Fibroblast of the conjunctiva (primary cell): ENCODE data around the gene PAPPA.
A peak's percentile ranks its signal among the peaks of the same experiment; 100 is the strongest.

ENCODE experiments used
- DNase-seq: peaks from one replicate; pipeline ENCODE4 v3.0.0-alpha.2; 2010; ENCODE audit warnings: low read depth

Gene PAPPA

DNA sequence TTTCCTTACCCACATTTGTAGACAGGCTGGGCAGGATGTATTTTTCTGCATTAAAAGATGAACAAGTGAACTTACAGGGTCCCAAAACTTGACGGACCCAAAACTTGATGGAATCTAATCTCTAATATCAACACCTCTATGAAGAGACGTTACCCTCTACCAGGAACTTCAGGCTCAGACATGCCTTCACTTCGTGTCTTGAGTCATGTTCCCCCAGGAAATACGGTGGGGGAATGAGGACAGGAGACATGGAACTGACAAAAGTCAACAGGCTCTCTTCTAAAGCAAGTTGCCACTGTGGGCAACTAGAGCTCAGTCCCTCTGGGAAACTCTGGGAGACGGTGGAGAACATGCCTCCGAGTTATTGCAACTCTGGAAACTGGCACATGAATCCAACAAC, 196.1 kb downstream of the PAPPA start:
- DNase-seq = no peak

DNA sequence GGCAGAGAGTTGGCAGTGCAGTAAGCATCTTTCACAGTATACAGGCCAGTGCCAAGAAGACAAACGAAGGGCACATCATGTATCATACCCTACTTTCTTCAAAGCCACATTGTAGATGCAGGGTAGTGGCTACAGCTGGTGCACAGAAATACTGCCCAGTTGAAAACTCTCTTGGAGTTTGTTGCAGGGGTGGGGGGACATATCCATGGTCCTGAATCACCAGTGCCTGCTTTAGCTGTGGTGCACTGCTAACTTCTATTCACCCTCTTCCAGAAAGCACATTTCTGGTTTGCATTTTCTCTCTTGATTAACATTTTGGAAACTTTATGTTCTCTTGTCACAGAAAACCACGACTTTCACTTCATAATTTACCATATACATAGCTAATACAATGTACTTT, 196.6 kb downstream of the PAPPA start:
- DNase-seq = no peak

DNA sequence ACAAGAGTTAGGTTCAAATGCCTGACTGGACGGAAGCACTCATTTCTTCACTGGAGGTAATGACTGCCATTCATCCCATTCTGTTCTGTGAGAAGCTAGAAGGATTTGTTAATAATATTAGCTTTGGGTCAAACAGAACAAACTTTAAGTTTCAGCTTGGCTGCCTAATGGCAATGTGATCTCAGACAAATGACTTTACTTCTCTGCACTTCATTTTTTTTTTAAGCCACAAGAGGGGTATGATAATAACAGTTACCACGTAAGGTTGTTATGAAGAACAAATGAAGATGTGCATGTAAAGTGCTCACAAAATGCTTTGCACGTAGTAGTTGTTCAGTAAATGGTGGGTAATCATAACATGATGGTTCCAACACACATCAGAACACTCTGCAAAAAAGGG, 199.4 kb downstream of the PAPPA start:
- DNase-seq = no peak

DNA sequence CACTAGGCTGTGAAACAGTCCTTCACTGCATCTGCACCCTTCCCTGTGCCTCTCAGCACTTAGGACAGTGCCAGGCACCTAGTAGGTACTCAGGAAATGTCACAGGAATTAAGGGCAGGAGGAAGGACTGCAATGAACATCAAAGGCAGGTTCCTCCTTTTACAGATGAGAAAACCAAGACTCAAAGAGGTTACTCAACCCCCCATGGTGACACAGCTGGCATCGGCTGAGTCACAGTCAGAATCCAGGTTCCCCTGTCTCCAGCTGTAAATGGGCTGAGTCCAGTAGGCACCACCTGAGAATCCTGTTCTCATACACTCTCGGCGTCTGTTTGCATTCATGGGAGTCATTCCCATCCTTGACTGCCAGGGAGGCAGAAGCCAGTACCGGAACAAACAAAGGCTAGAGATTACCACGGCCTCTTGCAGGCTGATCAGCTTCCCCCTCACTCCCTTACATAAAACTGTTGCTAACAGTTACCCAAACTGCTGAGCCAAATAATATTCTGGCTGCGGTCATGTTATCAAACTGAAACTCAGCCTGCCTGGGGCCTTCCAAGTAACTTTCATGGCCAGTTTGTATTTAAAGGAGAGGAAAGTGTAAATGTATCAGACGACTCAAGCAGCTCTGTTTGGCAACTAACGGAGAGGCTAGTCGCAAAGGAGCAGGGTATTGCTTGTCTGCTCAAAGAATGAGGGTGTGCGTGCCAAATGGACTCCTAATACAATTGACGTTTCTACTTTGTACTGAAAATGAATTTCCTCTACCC, 201.7 kb downstream of the PAPPA start:
- peak; percentile 36 for DNase-seq

DNA sequence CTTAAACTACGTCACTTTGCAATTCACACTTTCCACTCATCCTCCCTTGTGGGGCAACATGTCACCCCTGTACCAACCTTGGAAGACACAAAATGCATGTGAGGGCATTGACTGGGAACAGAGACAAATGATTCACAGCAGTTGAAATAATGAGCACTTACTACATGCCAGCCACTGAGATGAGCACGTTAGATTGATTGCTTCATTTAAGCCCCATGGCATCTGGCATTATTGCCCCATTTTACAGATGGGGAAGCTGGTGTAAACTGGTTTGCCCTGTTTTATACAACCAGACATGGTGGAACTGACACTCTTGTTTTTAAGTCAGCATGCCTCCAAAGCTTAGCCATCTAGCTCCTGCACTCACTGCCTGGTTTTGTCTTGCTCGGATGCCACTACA, 204.7 kb downstream of the PAPPA start:
- DNase-seq = no peak

DNA sequence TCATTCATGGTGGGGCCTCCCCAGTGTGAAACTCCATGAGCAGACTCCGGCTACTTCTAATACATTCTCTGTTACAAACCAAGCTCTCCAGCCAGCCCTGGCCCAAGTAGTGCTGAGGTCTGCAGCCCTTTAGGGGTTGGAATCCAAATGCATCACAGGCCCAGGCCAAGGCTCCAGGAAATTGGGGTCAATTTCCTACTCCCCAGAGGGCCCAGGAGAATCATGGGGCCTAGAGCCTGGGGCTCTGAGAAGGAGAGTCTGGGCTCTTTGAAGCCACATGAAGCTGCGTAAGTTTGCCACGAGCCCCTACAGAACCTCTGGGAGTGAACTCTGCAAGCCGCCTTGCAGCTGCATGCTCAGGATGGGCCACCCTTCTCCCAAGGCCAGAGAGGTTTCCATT, 206.4 kb downstream of the PAPPA start:
- no peak for DNase-seq

DNA sequence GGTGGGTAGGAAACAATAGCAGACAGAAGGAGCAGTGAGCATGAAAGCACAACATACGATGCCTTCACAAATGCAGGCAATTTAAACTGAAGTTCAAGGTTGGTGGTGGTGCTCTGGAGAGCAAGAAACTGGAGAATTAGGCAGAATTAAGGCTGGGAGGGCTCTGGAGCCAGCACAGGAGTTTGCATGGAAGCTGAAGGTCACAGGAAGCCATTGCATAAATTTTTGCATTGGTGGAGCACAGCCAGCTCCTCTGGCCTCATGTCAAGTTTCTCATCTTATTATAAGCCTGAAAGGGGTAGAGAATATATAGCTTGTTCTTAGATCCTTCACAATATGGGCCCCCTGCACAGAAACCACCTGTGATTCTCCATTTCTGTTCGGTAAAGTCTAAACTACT, 207.4 kb downstream of the PAPPA start:
- no peak for DNase-seq

DNA sequence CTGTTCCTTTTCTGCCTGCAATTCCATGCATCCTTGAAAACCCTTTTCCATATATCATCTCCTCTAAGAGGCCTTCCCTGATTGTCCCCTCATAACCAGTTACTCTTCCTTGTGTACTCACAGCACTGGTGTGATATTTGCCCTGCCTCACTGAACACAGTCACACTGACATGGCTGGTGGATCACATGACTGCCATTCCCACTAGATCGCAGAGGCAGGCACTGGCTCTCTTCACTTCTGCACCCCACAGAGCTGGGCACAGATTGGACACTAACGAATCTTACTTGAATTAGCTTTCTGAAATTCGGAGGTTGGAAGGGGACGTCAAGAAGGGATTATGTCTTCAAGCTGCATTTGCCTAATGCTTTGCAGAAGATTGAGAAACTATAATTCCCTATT, 208.0 kb downstream of the PAPPA start:
- DNase-seq = no peak

DNA sequence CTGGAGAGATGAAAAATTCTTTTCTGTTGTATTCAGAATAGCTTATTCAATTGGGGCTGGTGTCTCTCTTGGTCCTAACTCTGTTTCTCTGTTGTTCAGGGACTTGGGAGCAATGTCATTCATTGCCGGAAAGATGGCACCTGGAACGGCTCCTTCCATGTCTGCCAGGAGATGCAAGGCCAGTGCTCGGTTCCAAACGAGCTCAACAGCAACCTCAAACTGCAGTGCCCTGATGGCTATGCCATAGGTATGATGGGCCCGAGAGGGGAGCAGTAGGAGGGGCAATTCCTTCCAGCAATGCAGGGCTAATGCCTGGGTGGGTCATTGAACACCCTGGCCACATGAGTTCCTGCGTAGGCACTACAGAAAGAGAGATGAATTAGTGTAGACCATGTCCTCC, 208.9 kb downstream of the PAPPA start:
- no peak for DNase-seq

DNA sequence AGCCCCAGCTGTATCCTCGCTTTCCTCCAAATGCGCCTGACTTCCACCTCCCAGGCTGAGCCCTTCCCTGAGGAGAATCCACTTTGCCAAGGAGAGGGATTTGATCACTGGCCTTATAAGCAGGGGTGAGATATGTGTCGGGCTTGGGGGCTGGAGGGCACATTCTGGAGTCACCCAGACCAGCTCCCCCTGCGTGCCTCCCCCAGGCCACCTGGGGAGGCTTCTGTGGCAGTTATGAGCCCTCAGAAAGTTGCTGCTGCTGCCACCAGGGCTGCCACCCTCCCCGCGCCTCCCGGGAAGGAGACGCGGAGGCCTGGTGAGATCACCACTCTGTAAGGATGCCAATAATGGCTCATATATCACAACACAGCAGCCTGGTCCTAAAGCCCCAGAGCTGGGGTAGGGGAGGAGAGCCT, 211.5 kb downstream of the PAPPA start:
- peak; percentile 45 for DNase-seq

DNA sequence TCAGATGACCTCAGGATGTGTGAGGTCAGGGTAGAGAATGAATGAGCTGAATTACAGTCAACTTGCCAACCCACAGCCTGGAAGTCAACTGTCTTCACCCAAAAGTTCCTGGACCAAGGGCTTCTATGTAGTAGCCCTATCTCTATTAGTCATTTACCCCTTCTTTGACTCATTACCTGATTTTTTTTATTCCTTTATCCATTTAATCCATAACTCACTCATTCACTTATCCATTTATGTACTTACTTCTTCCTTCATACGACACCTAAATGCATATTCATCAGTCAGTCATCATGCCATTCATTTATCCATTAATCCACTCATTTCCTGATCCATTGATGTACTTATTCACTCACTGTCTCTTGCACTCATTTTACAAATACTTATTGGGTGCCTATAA, 212.7 kb downstream of the PAPPA start:
- DNase-seq = no peak

DNA sequence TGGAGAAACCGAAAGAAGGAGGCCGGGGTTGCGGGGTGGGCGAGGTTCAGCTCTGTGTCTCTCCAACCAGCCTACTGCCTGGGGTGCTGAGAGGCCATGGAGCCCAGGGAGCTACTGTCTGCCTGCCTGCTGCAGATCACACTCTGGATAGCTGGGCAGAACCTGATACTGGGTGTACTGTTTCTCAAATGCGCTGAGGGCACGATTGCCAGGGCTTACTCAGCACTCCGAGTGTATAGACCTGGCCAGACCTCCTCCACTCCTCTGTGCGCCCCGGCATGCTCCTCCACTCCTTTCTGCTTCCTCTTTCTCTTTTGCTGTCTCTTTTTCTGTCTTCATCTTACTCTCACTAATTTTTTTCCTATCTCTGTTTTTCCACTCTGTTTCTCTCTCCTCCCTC, 215.1 kb downstream of the PAPPA start:
- no peak for DNase-seq

DNA sequence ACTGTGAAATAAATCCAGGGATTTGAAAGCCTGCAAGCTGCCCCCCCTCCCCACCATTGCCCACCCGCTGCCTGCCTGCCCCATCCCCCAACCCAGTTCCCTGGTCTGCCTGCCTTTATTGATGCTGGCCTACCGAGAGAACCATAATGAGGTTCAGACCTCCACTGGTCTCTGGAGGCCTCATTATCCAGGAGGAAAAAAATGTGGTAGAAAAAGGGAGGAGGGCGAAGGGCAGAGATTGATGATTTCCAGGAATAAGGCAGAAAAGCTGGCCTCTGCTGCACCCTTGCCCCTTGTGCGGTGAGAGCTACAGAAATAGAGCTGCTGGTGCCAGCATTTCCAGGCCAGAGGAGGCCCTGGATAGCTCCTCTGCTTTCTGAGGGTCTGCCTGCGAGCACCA, 216.1 kb downstream of the PAPPA start:
- DNase-seq = no peak

DNA sequence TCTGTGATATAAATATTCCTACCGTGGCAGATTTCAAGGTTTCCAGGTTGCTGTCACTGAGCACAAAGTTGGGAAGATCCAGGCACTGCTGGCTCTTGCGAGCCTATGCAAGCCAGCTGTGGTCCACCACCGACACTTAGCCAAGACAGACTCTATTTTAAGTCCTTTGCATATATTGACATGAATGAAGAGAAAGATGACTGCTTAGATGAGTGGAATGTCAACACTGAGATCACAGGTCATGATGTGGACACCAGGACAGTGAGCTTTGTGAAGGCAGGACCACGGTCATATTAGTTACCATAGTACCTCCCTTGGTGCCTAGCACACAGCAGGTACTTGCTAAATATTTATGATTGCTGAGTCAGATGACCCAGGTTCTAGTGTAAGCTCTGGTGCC, 217.0 kb downstream of the PAPPA start:
- no peak for DNase-seq

DNA sequence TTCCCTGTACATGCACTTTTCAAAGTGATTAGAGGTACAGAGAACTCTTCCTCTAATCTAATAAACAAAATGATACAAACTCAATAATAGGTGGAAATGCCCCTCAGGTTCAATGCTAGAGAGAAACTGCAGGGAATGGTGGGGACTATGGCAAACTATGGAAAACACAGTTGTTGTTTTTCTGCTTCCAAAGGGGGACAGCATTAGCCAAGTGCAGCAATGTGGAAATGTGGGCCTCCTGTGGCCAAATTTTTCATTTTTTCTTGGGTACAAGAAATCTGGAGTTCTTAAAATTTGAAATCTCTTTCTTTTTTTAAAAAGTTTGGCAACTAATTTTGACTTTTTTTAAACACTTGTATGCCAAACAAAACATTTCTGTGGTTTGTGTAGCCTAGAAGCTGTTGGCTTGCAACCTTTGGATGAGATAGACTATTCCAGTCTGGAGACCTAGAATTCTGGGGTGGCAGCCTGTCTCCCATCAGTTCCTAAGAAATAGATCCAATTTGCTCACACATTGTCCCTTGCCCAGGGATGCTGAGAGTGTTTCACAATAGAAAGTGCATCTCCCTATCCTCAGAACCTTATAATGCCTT, 218.6 kb downstream of the PAPPA start:
- no peak for DNase-seq

DNA sequence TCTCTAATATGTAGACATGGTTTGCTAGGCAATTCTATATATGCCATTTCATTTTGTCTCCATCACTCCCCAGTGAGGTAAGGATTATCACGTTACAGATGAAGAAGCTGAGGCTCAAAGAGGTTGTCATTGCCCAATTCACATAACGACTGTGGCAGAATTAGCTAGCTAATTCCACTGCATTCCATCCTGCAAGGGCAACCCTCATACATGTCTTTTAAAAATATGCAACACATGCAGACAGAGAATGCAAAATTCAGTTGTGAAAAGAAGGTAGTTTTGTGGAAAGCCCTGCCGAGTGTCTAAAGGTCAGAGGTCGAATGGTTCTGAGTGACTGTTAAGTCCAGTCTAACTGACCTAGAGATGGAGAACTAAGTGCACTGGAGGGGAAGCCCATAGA, 219.2 kb downstream of the PAPPA start:
- no peak for DNase-seq

DNA sequence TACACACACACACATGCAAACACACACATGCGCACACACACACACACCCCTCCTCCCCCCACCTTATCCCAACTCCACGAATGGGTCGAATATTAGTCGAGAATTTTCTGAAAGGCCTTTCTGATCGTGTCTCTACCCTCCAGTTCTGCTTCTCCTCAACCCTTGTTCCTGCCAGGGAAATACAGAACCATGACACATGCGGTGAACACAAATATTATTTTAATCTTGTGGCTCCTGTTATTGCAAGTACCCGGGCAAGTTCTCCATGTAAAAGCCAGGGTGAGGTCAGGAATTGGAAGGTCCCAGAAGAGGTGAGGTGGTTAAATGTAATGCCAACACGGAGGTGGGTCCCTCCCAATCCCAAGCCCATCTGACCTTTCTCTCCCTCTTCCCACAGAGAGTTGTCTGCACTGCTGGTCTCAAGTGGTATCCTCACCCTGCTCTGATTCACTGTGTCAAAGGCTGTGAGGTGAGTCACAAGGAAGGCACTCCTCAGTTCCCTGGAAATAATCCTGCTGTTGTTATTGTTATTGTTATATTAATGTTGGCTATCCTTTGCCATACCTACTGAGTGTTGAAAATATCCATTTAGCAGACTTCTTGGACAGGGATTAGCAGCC, 223.7 kb downstream of the PAPPA start:
- DNase-seq = peak; percentile 14

DNA sequence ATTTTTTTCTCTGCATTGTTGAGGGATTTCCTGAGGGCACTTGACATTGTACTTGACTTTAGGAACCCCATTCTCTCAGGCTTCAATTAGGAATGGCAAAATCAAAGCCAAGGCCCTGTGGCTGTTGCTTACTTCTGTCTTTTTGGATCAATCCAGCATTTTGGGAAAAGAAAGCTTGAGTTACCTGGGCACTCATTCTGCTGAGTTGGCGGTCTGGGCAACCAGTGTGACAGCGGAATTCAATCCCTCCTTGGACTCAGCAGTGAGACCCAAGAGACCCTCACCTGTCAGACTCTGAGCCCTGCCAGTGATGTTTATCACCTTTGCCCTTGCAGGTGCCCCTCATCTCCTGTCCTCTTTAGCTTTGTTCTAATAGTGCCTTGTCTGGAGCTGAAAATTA, 225.3 kb downstream of the PAPPA start:
- DNase-seq = no peak

DNA sequence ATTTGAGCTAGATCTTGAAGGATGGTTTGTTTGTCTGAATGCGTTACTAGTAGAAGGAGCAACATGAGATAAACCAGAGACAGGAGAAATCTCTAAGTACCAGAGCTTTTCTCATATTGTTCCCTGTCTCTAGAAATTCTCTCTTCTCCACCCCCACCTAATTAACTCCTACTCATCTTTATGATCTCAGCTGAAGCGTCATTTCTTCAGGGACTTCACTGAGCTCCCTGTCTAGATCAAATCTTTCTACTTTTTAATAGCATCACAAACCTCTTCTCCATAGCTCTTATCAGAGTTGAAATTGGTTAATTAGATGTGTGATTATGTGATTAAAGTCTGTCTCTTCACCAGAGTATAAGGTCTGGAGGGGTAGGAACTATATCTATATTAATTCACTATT, 226.2 kb downstream of the PAPPA start:
- no peak for DNase-seq

DNA sequence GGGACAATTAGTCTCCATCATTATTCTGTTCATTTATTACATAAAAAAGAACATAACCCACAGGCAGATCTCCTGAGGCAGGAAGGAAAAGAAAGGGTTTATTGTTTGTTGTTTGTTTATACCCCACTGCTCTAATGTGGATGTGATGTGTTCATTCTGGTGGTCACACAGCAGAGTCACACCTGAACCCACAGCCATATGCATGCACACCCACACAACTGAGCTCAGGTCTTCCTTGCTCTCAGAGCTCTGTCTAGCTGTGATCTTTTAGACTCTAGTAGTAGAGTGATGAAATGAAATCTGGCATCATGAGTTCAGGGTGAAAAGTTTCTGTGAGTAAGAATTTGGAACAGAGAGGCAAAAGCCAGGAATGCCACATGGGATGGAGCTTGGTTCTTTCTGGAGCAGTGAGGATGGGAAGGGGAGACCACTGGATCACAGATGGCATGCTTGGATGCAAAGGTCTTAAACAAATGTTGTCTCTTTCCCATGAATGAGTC, 227.0 kb downstream of the PAPPA start:
- no peak for DNase-seq

DNA sequence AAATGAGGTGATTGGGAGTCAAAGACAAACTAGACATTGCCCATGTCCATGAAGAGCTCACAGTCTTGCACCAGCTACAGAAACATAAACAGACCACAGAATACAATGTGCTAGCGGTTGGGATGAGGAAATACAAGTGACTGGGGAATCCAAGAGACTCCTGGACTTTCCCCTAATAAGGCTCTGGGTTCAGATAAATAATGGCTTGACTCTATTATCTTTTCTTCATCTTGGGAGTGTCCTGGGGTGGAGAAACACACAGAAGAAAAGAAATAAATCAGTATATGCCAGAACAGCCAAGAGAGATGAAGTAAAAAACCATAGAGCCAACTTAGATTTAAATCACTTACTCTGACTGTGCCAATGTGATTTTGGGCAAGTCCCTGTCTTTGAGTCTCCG, 227.8 kb downstream of the PAPPA start:
- no peak for DNase-seq

DNA sequence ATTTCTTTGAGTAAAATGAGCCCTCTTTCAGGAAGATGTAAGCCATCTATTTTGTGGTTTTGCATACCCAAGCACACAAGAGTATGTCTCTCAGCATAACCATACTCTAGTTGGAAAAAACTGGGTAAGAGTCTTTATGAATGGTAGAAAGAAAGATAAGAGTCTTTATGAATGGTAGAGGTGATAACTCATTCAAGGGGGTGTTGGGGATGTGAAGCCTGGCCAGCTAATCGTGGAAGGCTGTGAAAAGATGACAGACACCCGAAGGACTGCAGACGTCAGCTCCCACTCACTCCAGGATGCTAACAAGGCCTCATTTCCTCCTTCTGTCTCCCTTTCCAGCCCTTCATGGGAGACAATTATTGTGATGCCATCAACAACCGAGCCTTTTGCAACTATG, 228.5 kb downstream of the PAPPA start:
- no peak for DNase-seq

DNA sequence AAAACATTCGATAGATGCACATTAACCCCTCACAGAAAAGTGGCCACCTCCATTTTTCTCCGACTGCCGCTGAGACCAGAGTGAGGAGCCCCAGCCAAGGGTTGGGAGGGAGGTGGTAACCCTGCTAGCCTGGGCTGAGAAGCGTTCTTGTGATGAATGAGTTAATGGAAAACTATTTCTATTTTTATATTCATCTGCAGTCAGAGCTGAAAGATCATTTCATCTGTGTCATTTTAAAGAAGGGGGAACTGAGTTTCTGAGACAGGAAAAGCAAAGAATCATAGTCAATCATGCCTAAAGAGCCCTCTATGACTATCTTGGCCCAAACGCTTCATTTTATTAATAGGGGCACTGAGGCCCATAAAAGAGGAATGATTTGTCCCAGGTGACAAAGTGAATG, 229.5 kb downstream of the PAPPA start:
- DNase-seq = no peak

DNA sequence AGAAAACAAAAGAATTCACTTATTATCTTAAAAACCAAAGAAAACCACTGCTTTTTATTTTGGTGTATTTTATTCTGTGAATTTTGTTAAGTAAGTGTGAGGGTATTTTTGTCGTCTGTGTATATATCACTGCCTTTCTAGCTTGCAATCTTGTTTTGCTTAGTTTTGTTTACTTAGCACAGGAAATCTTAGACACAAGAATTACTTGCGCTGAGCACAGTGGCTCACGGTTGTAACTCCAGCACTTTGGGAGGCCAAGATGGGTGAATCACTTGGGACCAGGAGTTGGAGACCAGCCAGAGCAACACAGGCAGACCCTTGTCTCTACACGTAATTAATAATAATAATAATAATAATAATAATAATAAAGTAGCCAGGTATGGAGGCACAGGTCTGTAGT, 230.3 kb downstream of the PAPPA start:
- DNase-seq = no peak
